GM12892 (cell line): ENCODE results near the gene SERF1A.
"Not testable (repeated sequence)": the region's sequence is repeated elsewhere in the genome, so short reads cannot be mapped to it uniquely, and the experiment has no call there.

ENCODE experiments used
- POLR2A ChIP-seq: IDR thresholded peaks from 2 replicates; pipeline ENCODE4 v1.6.1; 2011; ENCODE audit warnings: low read depth, low read length, control low read depth
- POLR2AphosphoS5 ChIP-seq: IDR thresholded peaks from 2 replicates; pipeline ENCODE4 v1.6.1; 2011; ENCODE audit warnings: low read depth, low read length, control low read depth
- TAF1 ChIP-seq: IDR thresholded peaks from 2 replicates; pipeline ENCODE4 v1.6.1; 2011; ENCODE audit warnings: low read depth, mild to moderate bottlenecking, control low read depth, low read length, borderline replicate concordance

DNA sequence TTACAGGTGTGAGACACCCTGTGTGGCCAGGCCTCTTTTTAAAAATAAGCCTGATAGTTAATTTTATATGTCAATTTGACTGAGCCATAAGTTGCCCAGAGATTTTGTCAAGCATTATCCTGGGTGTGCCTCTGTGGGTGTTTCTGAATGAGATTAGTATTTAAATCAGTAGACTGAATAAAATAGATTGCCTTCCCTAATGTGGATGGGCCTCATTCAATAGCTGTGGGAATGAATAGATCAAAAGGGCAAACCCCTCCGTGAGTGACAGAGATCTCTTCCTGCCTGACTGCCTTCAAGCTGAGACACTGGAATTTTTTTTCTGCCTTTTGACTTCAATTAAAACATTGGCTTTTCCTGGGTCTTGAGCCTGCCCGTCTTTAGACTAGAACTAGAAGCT is 33.7 kb upstream of the SERF1A start:
- not testable (repeated sequence) for TF ChIP-seq POLR2AphosphoS5, TAF1, POLR2A
